PC-9 (cell line): ENCODE results near the gene SLC41A1.

Experiments
- CTCF ChIP-seq: fragments of 200-600 bp; sonication (generic); conservative IDR thresholded peaks from 2 replicates; pipeline ENCODE4 v1.6.1; 2017; ENCODE audit warnings: mixed run types, antibody characterized with exemption, mild to moderate bottlenecking, moderate library complexity
- EZH2 ChIP-seq: fragments of 200-600 bp; sonication (generic); IDR thresholded peaks from 2 replicates; pipeline ENCODE4 v1.8.0; 2017; ENCODE audit warnings: antibody characterized with exemption, low read depth

- no peak for TF ChIP-seq CTCF
- no peak for TF ChIP-seq EZH2
Measured at GRCh38 chr1:205770618-205771017, 42.4 kb downstream of the SLC41A1 start.
